ENCODE results near the gene S1PR3.
"Not testable (repeated sequence)": the region's sequence is repeated elsewhere in the genome, so short reads cannot be mapped to it uniquely, and the experiment has no call there.

The S1PR3 gene

DNA sequence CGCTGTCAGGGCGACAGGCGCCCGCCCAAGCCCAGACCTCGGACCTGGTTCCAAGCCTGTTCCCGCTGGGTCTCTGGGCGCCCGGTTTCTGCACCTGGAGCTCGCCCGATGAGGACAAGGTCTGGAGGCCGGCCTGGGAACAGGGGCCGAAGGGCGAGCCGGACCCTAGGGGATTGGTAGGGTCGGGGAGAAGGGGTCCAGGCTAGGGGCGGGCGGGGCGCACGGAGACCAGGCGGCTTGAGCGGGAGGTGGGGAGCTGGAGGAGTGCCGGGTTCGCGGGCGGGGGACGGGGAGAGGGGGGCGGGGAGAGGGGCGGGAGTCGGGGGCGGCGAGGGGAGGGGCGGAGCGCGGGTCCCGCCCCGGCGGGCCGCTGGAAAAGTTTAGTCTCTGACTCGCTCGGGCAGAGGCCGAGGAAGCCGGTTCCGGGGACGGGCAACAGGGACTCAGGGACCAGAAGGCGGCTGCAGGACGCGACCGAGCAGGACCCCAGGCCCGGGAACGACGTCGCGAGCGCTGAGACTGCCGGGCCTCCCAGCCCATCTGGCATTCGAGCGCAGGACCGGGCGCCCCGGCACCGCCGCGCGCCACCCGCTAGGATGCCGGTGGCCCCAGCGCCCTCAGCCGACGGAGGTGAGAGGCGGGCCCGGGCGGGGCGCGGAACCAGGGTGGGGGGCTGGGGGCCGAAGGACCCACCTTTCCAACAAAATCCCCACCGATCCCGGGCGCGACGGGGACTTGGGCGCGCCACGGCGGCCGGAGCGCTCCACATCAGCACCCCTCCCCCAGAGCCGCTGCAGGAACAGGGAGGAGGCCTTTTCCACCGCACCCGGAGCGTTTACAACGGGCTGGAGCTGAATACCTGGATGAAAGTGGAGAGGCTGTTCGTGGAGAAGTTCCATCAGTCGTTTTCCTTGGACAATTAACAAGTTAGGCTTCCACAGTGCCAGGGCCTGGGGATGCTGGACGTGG is at the start of gene S1PR3:
S1PR3 (plus strand) TSS at position 403 of the 969 bp plus-strand sequence. CDS start 9,733 bp downstream, outside the sequence.
- in situ Hi-C loops (cut with MboI; ENCODE audit: low sequenced_read_pairs): no loop called here

DNA sequence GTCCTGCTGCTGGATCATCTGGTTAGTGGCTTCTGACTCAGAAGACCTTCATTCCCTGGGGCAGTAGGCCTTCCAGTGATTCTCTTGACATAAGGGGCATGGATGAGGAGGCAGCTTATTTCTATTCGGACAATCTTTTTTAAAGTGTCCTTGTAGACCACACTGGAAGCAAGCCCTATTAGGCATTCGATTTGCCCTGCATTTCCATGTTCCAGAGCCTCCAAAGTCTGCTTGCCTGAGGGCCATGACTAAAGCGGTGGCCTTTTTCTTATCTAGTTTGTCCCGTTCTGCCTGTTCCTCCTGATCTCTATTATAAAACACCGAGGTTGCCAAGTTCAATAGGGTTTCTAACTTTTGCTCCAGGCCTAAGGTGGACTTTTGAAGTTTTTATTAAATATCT is 49.7 kb upstream of the S1PR3 start:
- in situ Hi-C loops (cut with MboI; ENCODE audit: low sequenced_read_pairs): not testable (repeated sequence)

DNA sequence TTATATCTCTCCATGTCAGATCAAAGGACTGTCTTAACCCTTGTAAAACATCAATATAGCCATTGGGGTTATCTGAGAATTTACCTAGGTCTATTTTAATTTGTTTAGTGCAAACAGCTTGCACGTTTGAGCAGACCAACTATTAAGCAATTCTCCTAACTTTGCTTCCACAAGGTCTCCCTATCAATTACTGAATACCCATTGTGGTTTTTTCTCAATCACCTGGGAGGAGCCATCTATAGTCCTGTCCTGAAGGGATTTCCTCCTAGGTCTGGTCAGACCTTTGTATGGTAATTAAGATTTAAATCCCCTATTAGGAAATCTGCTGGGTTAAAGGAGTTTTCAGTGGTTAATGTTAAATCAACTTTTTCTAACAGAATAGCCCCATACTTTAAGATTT is 48.9 kb upstream of the S1PR3 start:
- in situ Hi-C loops (cut with MboI; ENCODE audit: low sequenced_read_pairs): no loop called here

DNA sequence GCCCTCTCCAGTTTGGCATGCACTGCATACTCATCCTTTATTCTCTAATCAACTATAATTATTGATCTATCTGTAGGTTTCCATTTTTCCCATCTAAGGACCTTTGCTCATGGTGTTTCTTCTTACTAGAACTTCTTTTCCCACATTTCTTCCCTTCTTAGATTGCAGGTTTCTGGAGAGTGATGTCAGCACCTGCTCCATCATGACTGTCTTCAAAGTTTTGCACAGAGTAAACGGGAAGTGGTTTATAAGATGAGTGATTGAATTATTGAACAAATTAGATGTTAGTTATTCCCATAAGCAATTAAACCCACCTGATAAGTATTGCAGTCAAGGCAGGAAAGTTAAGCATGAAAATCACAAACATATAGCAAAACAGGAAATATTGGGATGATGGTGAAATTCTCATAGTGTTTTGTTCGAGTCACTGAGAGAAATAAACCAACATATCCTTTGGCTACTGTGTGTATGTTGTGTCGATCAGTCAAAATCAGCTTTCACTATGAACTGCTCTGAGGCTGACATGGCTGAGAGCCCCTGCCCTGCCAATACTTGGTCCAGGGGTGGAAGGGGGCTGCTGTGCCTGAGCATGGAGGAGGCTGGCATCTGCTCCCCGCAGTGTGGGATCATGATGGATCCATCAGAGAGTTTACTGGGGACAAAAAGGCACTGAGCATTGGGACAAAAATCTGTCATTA is 45.5 kb upstream of the S1PR3 start:
- in situ Hi-C loops (cut with MboI; ENCODE audit: low sequenced_read_pairs): no loop called here

DNA sequence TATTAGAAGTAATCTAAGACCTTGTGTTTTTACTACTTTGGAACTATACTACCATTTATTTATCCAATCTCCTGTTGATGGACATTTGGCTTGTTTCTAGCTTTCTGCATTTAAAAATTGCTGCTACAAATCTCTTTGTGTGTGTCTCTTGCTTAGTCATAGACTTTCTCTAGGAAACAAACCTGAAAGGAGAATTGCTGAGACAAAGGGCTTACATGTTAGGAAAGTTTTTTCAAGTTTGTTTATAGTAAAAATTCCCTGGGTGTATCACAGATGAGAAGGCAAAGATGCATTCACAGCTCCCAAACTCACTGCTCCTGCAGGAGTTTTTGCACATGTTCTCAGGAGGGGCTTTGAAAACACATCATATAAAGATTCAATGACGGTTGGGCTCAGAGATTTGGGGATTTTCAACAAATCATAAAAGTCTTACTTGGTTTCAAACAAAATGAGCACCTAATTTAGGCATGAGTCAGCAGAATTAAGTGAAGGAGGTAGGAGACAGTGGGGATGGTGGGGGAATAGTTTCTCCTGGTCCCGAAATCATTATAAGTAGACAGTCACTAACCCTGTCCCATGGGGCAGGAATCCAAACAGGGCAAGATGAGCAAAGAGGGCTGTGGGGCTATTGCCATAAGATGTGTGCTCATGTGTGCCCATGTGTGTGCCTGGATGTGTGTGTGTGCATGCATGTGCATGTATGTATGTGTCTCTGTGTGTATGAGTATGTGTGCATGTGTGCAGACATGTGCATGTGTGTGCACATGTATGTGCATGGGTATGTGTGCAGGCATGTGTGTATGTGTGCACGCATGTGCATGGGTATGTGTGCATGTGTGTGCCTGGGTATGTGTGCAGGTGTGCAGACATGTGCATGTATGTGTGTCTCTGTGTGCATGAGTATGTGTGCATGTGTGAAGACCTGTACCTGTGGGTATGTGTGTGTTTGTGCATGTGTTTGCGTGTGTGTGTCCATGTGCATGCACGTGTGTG is 43.4 kb upstream of the S1PR3 start:
- in situ Hi-C loops (cut with MboI; ENCODE audit: low sequenced_read_pairs): no loop called here

DNA sequence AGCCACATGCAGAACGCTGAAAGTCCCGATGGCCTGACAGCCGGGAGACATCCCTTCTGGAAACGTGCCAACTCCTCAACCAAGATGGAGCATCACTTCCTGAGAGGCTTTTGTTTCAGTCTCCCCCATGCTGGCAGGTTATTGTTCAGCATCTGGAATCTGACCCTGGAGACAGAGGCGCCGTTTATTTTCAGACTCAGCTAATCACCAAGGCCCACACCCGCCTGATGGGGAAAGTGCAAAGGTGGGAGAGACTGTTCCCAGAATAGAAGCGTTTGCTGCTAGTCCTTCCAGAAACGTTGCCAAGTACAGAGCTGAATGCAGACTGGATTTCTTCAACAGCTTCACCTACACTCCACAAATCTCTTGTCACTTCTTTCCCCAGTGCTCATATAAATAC is 41.8 kb upstream of the S1PR3 start:
- in situ Hi-C loops (cut with MboI; ENCODE audit: low sequenced_read_pairs): no loop called here

DNA sequence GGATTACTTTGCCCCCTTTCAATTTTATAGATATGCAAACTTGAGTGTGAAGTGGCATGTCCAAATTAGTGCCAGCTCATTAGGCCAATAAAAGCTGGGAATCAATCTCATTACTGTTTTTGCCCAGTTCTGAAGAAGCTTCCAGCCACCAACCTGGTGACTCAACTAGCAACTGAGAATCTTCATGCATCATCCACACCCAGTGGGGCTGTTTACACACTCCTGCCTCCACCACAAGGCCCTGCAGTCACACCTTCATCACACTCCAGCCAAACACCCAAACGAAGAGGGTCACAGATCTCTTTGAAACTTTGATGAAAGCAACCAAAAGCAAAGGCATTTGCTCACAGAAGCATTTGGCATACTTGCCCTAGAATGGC is 41.3 kb upstream of the S1PR3 start:
- in situ Hi-C loops (cut with MboI; ENCODE audit: low sequenced_read_pairs): no loop called here

DNA sequence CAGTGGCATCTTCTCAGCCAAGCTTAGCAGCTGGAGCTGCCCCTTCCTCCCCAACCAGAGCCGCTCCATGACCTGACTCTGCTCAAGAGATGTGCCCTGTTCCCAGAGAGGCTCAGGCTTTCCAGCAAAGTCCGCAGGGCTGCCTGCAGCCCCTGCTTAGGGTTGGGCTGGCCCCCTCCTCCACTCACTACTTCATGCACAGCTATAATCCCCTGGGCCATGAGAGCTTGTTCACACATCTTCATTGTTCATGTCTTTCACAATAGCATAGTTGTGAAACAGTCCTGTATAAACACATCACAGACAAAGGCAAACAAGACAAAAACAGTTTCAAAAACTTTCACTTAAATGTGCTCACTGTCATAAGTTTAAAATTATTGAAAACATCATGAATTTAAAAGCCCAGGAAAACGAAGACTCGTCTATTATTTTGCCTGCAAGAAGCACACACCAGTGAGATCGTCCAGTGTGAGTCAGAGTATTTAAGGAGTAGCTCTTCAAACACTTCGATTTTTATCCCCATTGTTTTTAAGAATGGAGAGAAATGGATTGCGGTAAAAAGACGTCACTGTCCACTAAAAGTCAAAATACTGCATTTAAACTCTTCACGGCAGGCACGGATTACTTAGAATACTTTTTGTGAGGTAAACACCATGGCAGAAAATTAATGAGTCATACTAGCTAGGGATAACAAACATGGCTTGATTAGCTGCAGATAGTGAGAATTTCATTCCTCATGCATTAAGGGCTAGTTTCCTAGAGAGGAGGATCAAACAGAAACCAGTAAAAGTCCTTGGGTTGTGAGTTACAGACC is 40.7 kb upstream of the S1PR3 start:
- in situ Hi-C loops (cut with MboI; ENCODE audit: low sequenced_read_pairs): no loop called here

DNA sequence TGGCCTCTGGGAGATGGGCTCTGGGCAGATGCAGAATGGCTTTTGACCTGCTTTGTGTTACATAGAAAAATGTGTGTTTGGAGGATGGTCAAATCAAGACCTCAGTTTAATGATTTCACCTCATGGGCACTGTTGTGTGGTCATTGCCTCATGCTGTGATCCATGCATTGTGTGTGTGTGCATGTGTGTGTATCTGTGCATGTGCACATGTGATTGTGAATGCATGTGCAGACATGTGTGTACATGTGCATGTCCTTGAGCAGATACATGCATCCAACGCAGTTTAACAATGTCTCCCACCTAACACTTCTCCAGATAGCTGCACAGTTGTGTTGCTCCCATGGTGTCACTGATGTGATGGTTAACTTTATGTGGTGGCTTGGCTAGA is 40.1 kb upstream of the S1PR3 start:
- in situ Hi-C loops (cut with MboI; ENCODE audit: low sequenced_read_pairs): no loop called here

DNA sequence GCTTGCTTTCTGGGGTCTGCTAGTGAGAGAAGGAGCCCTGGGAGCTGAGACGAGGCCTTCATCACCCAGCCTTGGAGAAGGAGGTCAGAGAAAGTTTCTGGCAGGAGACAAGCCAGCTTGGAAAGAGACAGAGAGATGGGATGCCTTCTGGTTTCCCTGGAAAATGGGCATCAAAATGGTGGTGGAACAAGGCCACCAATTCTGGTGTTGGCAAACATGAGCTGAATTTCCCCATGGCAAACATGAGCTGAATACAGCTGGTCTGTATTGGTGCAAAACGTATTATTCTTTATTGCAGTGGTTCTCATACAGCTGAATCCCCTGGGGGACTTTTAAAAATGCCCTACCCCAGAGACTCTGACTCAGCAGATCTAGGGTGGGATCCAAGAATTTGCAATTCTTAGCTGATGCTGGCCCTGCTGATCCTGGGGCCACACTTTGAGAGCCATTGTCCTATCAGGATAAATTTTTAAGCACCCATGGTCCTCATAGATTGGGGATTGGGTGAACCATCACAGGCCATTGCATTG is 39.1 kb upstream of the S1PR3 start:
- in situ Hi-C loops (cut with MboI; ENCODE audit: low sequenced_read_pairs): no loop called here

DNA sequence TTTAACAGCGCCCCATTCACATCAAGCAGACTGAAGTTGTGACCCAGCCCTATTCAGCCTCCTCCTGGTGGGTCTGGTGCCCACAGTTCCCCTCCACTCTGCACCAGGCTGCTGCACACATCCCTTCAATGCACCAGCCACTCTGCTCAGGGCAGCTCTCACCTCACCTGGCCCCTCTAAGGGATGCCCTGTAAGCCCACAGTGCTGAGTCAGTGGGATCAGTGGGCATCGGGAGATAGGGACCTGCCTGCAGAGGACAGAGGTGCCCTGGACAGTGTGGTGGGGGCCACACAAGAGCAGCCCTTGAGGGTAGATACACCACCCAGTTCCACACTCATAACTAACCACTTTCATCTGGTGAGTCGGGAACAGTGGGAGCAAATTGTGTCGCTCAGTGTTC is 38.3 kb upstream of the S1PR3 start:
- in situ Hi-C loops (cut with MboI; ENCODE audit: low sequenced_read_pairs): no loop called here

DNA sequence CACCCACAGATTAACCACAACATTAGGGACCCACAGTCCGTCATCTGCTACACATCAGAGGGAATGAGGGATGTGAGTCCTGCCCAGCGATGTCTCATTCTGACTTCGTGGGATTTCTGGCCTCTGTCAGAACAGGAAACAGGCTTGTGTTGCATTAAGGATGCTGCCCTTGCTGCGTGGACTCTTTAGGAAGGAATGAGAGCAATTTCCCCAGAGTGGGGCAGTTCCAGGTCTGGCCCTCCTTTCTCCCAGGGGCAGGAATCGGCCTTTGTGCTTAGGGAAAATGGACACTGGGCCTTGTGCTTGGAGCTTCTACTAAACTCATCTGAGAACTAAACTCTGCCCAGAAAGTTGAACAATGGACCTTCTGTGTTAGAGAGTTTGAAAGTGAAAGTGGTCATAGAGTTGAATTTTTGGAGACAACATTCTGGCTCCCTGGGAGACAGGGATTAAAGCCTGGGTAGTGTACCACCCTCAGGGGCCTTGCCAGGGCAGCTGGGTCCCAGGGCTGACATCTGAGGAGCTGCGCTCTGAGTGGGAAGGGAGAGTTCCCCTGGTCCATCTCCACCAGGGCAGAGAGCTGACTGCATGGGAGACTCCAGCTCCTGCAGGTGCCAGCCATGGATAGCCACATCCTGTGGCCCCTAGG is 37.8 kb upstream of the S1PR3 start:
- in situ Hi-C loops (cut with MboI; ENCODE audit: low sequenced_read_pairs): no loop called here

DNA sequence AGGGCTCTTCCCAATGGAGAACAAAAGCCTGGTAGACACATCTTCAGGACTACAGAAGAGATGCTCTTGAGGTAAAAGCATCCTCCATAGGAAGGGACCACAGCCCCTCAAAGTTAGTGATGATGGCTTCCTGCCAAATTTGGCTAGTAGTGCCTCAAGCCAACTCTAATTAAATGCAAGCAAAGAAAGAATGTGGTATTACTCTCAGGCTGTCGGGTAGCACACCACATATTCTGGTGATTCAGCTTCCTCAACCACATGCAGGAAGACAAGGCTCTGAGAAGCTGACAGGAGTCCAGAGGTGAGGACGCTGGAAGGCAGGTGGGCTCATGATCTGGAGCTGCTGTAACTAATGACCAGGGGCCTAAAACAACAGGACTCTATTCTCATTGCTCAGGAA is 37.2 kb upstream of the S1PR3 start:
- in situ Hi-C loops (cut with MboI; ENCODE audit: low sequenced_read_pairs): no loop called here

DNA sequence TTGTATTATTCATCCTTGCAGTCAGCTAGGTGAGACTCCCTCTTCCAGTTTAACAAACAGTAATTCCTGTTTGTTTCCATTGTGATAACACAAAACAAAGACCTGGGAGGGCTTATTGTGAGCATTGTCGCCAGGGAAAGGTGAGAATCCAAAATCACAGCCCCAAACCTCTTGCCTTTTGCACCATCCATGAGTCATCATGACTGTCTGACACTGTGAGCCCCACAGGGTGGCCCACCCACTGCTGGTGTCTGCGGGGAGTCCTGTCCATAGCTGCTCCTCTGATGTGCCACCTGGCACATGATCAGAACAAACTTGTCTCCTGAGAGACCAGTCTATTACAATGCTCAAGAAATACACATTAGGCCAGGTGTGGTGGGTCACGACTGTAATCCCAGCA is 33.7 kb upstream of the S1PR3 start:
- in situ Hi-C loops (cut with MboI; ENCODE audit: low sequenced_read_pairs): no loop called here

DNA sequence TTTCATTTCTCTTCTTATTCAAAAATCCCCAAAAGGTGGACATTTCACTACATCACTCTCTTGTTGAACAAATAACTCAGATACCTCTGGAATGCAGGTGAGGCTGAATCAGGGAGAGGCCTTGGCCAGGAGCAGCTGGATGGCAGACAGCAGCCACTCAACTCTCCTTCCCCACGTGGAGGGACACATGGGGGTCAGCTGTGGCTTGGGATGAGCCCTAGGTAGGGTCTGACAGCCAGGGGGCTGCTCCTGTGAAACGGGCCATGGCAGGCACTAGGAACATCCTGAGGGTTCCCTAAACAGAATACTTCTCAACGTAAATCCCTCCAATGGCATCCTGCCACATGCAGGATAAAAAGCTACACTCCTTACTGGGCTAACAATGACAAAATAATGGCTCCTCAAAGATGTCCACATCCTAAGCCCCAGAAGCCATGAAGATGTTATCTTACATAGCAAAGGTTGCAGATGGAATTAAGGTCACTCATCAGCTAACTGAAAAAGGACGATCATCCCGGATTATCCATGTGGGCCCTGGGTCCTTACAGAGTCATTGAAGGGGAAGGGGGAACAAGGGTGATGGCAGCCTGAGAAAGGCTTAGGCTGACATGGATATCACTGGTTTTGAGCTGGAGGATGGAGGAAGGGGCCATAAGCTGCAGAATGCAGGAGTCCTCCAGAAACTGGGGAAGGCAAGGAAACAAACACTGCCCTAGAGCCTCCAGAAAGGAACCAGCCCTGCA is 31.4 kb upstream of the S1PR3 start:
- in situ Hi-C loops (cut with MboI; ENCODE audit: low sequenced_read_pairs): no loop called here

DNA sequence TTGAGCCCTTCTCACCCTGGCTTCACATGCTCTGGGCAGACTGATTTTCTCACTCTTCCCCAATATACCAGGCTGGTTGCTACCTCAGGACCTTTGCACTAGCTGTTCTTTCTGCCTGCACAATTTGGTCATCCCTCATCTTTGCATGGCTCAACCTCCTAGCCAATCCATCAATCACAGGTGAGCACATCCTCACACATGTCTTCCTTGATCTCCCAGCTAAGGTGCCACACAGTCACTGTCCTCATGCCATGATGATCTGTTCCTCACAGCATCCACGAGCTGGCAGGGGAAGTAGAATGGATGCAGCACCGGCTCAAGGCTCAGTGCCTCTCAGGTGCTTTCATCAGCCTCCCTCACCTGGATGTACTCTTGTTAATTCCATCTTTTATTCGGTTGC is 30.6 kb upstream of the S1PR3 start:
- in situ Hi-C loops (cut with MboI; ENCODE audit: low sequenced_read_pairs): no loop called here

DNA sequence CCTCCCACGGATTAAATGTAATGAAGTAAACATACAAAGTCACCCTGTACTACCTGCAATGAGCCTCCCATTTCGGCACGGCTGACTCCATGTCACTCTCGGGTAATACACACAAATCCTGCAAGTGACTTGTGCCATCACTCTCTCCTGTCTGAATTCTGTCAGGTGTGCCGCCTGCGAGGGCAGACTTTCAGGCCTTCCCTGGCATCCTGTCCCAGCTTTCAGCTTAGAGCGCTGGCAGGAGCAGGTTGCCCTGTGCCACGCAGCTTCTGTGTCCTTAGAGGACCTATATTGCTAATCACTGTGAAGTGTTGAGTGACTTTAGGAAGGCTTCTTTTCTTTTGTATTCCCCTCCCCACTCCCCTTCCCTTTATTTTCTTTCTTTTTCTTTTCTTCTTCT is 25.8 kb upstream of the S1PR3 start:
- in situ Hi-C loops (cut with MboI; ENCODE audit: low sequenced_read_pairs): no loop called here

DNA sequence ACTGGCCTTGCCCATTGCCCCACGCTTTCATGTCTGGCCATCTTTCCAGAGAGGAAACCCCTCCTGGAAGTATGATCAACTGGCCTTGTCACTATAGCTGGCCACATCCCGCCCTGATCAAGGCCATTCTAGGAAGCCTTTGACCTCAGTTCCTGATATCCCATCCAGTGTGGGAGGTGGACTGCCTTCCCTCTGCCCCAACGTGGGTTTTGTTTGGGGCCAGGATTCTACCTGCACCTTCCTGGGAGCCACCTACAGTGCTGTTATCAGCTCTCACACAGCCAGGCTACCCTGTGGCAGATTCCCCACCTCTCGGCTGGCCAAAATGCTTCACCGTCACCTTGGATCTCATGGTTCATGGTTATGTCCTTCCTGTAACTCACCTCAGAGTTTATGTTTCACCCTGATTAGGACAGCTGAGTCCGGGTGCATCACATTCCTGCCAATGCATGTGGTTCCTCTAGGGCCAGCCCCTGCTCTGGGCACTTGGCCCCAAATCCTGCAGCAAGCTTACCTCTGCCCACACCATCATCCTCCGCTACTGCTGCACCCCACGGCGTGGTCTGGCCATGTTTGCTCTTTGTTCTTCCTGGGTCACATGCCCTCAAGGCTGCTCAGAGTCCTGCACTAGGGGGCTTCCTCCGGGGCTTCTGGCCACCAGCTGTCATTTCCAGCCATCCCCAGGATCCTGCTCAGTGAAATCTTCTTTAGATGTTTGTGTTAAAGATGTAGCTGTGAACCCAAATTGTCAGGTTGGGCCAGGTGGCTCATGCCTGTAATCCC is 24.2 kb upstream of the S1PR3 start:
- in situ Hi-C loops (cut with MboI; ENCODE audit: low sequenced_read_pairs): no loop called here
